Activated B cell treated with CpG ODN at 0.5 μM for 24 hours (primary cell): Measurements from ENCODE around the gene CCL1. TPM values are rescaled to one million over a fixed set of nuclear protein-coding genes. Genes with fewer than 3 reads are reported as not detected.

Experiments used
- ATAC-seq: fragments of 200-7000 bp; cut with Tn5 transposase; one replicate; pipeline ENCODE4 v1.10.0; 2021; ENCODE audit warnings: low read depth, mild to moderate bottlenecking, moderate library complexity
- CTCF ChIA-PET: fragments of 350-600 bp; sonication (Branson Sonifier 250); formaldehyde crosslinking; loops from one replicate; lab custom pipeline; 2021; ENCODE audit warnings: antibody characterized with exemption; lab: Charles Lee
- POLR2A ChIA-PET: fragments of 350-600 bp; sonication (Branson Sonifier 250); formaldehyde crosslinking; loops from one replicate; lab custom pipeline; 2021; ENCODE audit warnings: antibody characterized with exemption; lab: Charles Lee
- DNase-seq: peaks from one replicate; pipeline ENCODE4 v3.0.0; 2022
- H3K27ac Mint-ChIP-seq: one replicate; pipeline ENCODE4 v1.8.0; 2020; ENCODE audit warnings: mixed read lengths
- H3K27me3 Mint-ChIP-seq: one replicate; pipeline ENCODE4 v1.8.0; 2021; ENCODE audit warnings: mixed read lengths
- H3K36me3 Mint-ChIP-seq: one replicate; pipeline ENCODE4 v1.8.0; 2021; ENCODE audit warnings: low read depth, mixed read lengths
- H3K4me1 Mint-ChIP-seq: one replicate; pipeline ENCODE4 v1.8.0; 2021; ENCODE audit warnings: mixed read lengths
- H3K4me3 Mint-ChIP-seq: one replicate; pipeline ENCODE4 v1.8.0; 2020; ENCODE audit warnings: mild to moderate bottlenecking, mixed read lengths
- H3K9me3 Mint-ChIP-seq: one replicate; pipeline ENCODE4 v1.8.0; 2020; ENCODE audit warnings: mixed read lengths
- CTCF ChIP-seq: fragments of 200-600 bp; IDR thresholded peaks from one replicate; pipeline ENCODE4 v1.8.0; 2022; ENCODE audit warnings: antibody characterized with exemption, mild to moderate bottlenecking
- intact Hi-C: fragments of 100-400 bp; cut with micrococcal nuclease; formaldehyde crosslinking; loops from one replicate; pipeline ENCODE4 v1.15.1; 2024
- total RNA-seq: library from RNA; stranded (reverse); gene quantifications from 2 replicates; pipeline ENCODE4 v1.2.3, GENCODE V29; 2022

Gene CCL1
- total RNA-seq, 1 donor from 2014 or later: not detected

- DNase-seq (no peak), ATAC-seq (no peak)
- H3K4me1 Mint-ChIP-seq: peaks cover 16% of the 10 kb centered on the region
- intact Hi-C loops: no loop called here
- no peaks in the 10 kb centered on the region for H3K9me3 Mint-ChIP-seq
- TF ChIP-seq CTCF: no peak
- H3K27ac Mint-ChIP-seq: no peak overlapping the region
- H3K36me3 Mint-ChIP-seq: no peaks in the 10 kb centered on the region
- peaks cover 11% of the 10 kb centered on the region for H3K27me3 Mint-ChIP-seq
- ChIA-PET POLR2A (no interaction called here), CTCF (interaction anchor here (1.6 kb wide), 1 partner anchor 9 kb away, joined by 4 read pairs; the partner anchor contains the start of gene CCL1)
- H3K4me3 Mint-ChIP-seq: no peak overlapping the region
Measured at GRCh38 chr17:34371405-34372100, 8.5 kb upstream of the CCL1 start.

GRCh38 chr17:34370997-34371395 is 8.0 kb upstream of the CCL1 start:
- no peak overlapping the region for H3K27ac Mint-ChIP-seq
- intact Hi-C loops: no loop called here
- no peak overlapping the region for H3K4me3 Mint-ChIP-seq
- no peaks in the 10 kb centered on the region for H3K36me3 Mint-ChIP-seq
- no peak for ATAC-seq
- no peak for DNase-seq
- POLR2A ChIA-PET: no interaction called here
- H3K9me3 Mint-ChIP-seq: no peaks in the 10 kb centered on the region
- H3K4me1 Mint-ChIP-seq: peaks cover 15% of the 10 kb centered on the region
- TF ChIP-seq CTCF: no peak
- CTCF ChIA-PET: interaction anchor here (1.6 kb wide), 1 partner anchor 8 kb away, joined by 4 read pairs; the partner anchor contains the start of gene CCL1
- H3K27me3 Mint-ChIP-seq: peaks cover 11% of the 10 kb centered on the region

GRCh38 chr17:34370376-34370996 is 7.5 kb upstream of the CCL1 start:
- Mint-ChIP-seq H3K9me3 (no peaks in the 10 kb centered on the region), H3K4me1 (peaks cover 18% of the 10 kb centered on the region), H3K27ac (no peak overlapping the region), H3K4me3 (no peak overlapping the region), H3K27me3 (peaks cover 13% of the 10 kb centered on the region), H3K36me3 (no peaks in the 10 kb centered on the region)
- ChIA-PET POLR2A (no interaction called here), CTCF (interaction anchor here (1.4 kb wide), 1 partner anchor 9 kb away, joined by 3 read pairs; no protein-coding TSS in a partner anchor)
- ATAC-seq: no peak
- intact Hi-C loops: no loop called here
- no peak for TF ChIP-seq CTCF
- no peak for DNase-seq

- no peak for DNase-seq
- no peak for TF ChIP-seq CTCF
- Mint-ChIP-seq H3K27me3 (peaks cover 16% of the 10 kb centered on the region), H3K4me1 (peaks cover 21% of the 10 kb centered on the region), H3K27ac (no peak overlapping the region), H3K9me3 (no peaks in the 10 kb centered on the region), H3K36me3 (no peaks in the 10 kb centered on the region), H3K4me3 (no peak overlapping the region)
- CTCF ChIA-PET: interaction anchor here (1.3 to 1.7 kb wide), 3 partner anchors 8 to 169 kb away, joined by 3 to 4 read pairs (median 3); no protein-coding TSS in a partner anchor
- POLR2A ChIA-PET: no interaction called here
- no peak for ATAC-seq
- intact Hi-C loops: no loop called here
Measured at GRCh38 chr17:34369571-34369970, 6.5 kb upstream of the CCL1 start.

- CTCF ChIA-PET: interaction anchor here (1.3 to 1.7 kb wide), 2 partner anchors 9 to 169 kb away, joined by 3 to 4 read pairs; no protein-coding TSS in a partner anchor
- Mint-ChIP-seq H3K27ac (no peak overlapping the region), H3K4me1 (peaks cover 21% of the 10 kb centered on the region), H3K27me3 (peaks cover 16% of the 10 kb centered on the region), H3K4me3 (no peak overlapping the region), H3K9me3 (no peaks in the 10 kb centered on the region), H3K36me3 (no peaks in the 10 kb centered on the region)
- POLR2A ChIA-PET: no interaction called here
- intact Hi-C loops: no loop called here
- no peak for DNase-seq
- no peak for ATAC-seq
- no peak for TF ChIP-seq CTCF
Measured at GRCh38 chr17:34368946-34369500, 6.0 kb upstream of the CCL1 start.
